DMS53 (cell line): ENCODE measurements around the gene LTO1.

ENCODE experiments used
- DNase-seq: peaks from one replicate; lab custom pipeline; 2025; lab: John Stamatoyannopoulos, UW

Gene LTO1

GRCh38 chr11:69677749-69678148 lies 2.6 kb upstream of the LTO1 start:
- DNase-seq = no peak

GRCh38 chr11:69674267-69674885 lies 777 bp downstream of the LTO1 start:
- peak; percentile 59 for DNase-seq

- DNase-seq = peak; percentile 24
These were observed 3.3 kb downstream of the LTO1 start for GRCh38 chr11:69671734-69672465.

GRCh38 chr11:69670158-69670845 lies 4.9 kb downstream of the LTO1 start:
- DNase-seq = peak; percentile 95

- DNase-seq = no peak
These were observed 5.7 kb downstream of the LTO1 start for GRCh38 chr11:69669486-69669885.

- DNase-seq = peak; percentile 29
These were observed 7.2 kb downstream of the LTO1 start for GRCh38 chr11:69667619-69668604.

- DNase-seq = no peak
These were observed 8.2 kb downstream of the LTO1 start for GRCh38 chr11:69666752-69667536.

- DNase-seq = no peak
These were observed 8.9 kb downstream of the LTO1 start for GRCh38 chr11:69666261-69666660.

GRCh38 chr11:69665669-69666068 lies 9.5 kb downstream of the LTO1 start:
- DNase-seq = no peak

- no peak for DNase-seq
These were observed 10.3 kb downstream of the LTO1 start for GRCh38 chr11:69664901-69665300.

GRCh38 chr11:69664103-69664775 lies 10.9 kb downstream of the LTO1 start:
- DNase-seq = no peak

GRCh38 chr11:69663326-69663725 lies 11.8 kb downstream of the LTO1 start:
- DNase-seq = no peak

GRCh38 chr11:69662806-69663205 lies 12.3 kb downstream of the LTO1 start:
- no peak for DNase-seq

GRCh38 chr11:69662021-69662698 lies 13.0 kb downstream of the LTO1 start:
- DNase-seq = peak; percentile 49

GRCh38 chr11:69661413-69661715 lies 13.8 kb downstream of the LTO1 start:
- no peak for DNase-seq

- DNase-seq = no peak
These were observed 15.1 kb downstream of the LTO1 start for GRCh38 chr11:69660001-69660500.

GRCh38 chr11:69659591-69659990 lies 15.6 kb downstream of the LTO1 start:
- DNase-seq = no peak

- DNase-seq = no peak
These were observed 16.3 kb downstream of the LTO1 start for GRCh38 chr11:69658626-69659450.
